ENCODE results near the gene WDR45. TPM values are rescaled to one million over a fixed set of nuclear protein-coding genes. Genes with fewer than 3 reads are reported as not detected.

Gene WDR45
- total RNA-seq, 2 experiments from 2014 or later = 29.1 to 29.4 TPM

DNA sequence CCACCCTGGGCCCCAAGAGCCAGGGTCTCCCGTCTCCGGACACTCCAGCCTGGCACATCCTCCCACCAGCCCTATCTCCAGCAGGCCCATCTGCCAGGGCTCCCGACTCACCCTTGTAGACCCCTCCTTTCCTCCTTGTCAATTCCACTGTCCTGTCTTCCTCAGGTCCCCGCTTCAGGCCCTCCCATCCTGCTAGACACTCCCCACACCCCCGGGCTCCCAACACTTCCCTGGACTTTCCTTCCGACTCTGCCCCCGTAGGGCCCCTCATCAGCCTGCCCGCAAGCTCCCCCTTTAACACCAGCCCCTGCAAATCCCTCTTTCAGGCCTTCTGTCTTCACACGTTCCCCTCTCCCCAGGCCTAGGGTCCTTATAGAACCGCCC is 7.0 kb downstream of the WDR45 start:
- H3K9me3 Mint-ChIP-seq (ENCODE audit: insufficient read depth) = no peaks in the 10 kb centered on the region
- H3K27me3 Mint-ChIP-seq (ENCODE audit: low read depth) = no peaks in the 10 kb centered on the region
- peaks cover 16% of the 10 kb centered on the region for H3K36me3 Mint-ChIP-seq (ENCODE audit: low read depth)
- H3K4me3 Mint-ChIP-seq = peak overlapping the region; percentile 84
- H3K4me1 Mint-ChIP-seq (ENCODE audit: low read depth) = peaks cover 26% of the 10 kb centered on the region
- ChIA-PET POLR2A (no interaction called here), CTCF (no interaction called here)
- H3K27ac Mint-ChIP-seq = peak overlapping the region; percentile 87
- no peak for DNase-seq
- no peak for ATAC-seq

- H3K27ac Mint-ChIP-seq = no peak overlapping the region
These were observed 7.6 kb downstream of the WDR45 start for GRCh38 chrX:49071877-49072711.

DNA sequence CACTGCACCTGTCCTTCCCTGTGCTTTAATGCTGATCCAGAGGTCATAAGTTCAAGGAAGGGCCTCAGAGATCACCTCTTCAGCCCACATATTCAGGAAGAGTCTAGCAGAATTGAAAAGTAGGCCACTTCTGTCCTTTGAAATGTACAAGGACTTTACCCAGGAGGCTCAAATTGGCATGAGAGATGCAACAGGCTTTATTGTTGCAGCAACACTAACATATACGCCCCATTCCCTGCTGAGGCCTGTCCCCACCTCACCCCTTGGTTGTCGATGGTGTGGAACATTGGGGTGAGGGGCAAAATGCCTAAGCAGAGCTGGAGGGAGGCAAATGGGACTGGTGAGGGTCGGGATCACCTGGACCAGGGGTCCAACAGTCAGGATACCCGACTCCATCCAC is 8.7 kb downstream of the WDR45 start:
- Mint-ChIP-seq H3K27ac (no peak overlapping the region), H3K4me3 (peak overlapping the region; percentile 15), H3K9me3 (ENCODE audit: insufficient read depth) (no peaks in the 10 kb centered on the region), H3K36me3 (ENCODE audit: low read depth) (peaks cover 16% of the 10 kb centered on the region), H3K27me3 (ENCODE audit: low read depth) (no peaks in the 10 kb centered on the region), H3K4me1 (ENCODE audit: low read depth) (peaks cover 26% of the 10 kb centered on the region)
- CTCF ChIA-PET = no interaction called here
- no peak for DNase-seq
- POLR2A ChIA-PET = no interaction called here
- ATAC-seq = no peak

More at GRCh38 chrX:49071877-49072711, 7.6 kb downstream of the WDR45 start:
- Mint-ChIP-seq H3K4me1 (ENCODE audit: low read depth) (peaks cover 26% of the 10 kb centered on the region), H3K4me3 (peak overlapping the region; percentile 6), H3K36me3 (ENCODE audit: low read depth) (peaks cover 16% of the 10 kb centered on the region), H3K27me3 (ENCODE audit: low read depth) (no peaks in the 10 kb centered on the region), H3K9me3 (ENCODE audit: insufficient read depth) (no peaks in the 10 kb centered on the region)
- CTCF ChIA-PET = no interaction called here
- POLR2A ChIA-PET = no interaction called here
- DNase-seq = no peak
- ATAC-seq = no peak

- CTCF ChIA-PET = no interaction called here
- no peaks in the 10 kb centered on the region for H3K9me3 Mint-ChIP-seq (ENCODE audit: insufficient read depth)
- no peaks in the 10 kb centered on the region for H3K27me3 Mint-ChIP-seq (ENCODE audit: low read depth)
These were observed 10.6 kb downstream of the WDR45 start for GRCh38 chrX:49069038-49069437.

GRCh38 chrX:49067285-49068120 is 12.2 kb downstream of the WDR45 start:
- ChIA-PET CTCF (no interaction called here), POLR2A (no interaction called here)
- DNase-seq = no peak
- peaks cover 7% of the 10 kb centered on the region for H3K4me1 Mint-ChIP-seq (ENCODE audit: low read depth)
- no peak overlapping the region for H3K27ac Mint-ChIP-seq
- no peak for ATAC-seq
- no peak overlapping the region for H3K4me3 Mint-ChIP-seq
- no peaks in the 10 kb centered on the region for H3K27me3 Mint-ChIP-seq (ENCODE audit: low read depth)
- no peaks in the 10 kb centered on the region for H3K9me3 Mint-ChIP-seq (ENCODE audit: insufficient read depth)
- H3K36me3 Mint-ChIP-seq (ENCODE audit: low read depth) = peaks cover 6% of the 10 kb centered on the region

More at GRCh38 chrX:49069038-49069437, 10.6 kb downstream of the WDR45 start:
- Mint-ChIP-seq H3K36me3 (ENCODE audit: low read depth) (peaks cover 6% of the 10 kb centered on the region), H3K4me3 (no peak overlapping the region), H3K4me1 (ENCODE audit: low read depth) (peaks cover 20% of the 10 kb centered on the region), H3K27ac (no peak overlapping the region)
- DNase-seq = no peak
- ATAC-seq = no peak
- POLR2A ChIA-PET = no interaction called here

GRCh38 chrX:49066690-49067089 is 13.0 kb downstream of the WDR45 start:
- ChIA-PET POLR2A (no interaction called here), CTCF (no interaction called here)
- ATAC-seq = no peak
- Mint-ChIP-seq H3K4me1 (ENCODE audit: low read depth) (peaks cover 4% of the 10 kb centered on the region), H3K27ac (no peak overlapping the region), H3K27me3 (ENCODE audit: low read depth) (no peaks in the 10 kb centered on the region), H3K9me3 (ENCODE audit: insufficient read depth) (no peaks in the 10 kb centered on the region), H3K36me3 (ENCODE audit: low read depth) (peaks cover 8% of the 10 kb centered on the region), H3K4me3 (no peak overlapping the region)
- no peak for DNase-seq

DNA sequence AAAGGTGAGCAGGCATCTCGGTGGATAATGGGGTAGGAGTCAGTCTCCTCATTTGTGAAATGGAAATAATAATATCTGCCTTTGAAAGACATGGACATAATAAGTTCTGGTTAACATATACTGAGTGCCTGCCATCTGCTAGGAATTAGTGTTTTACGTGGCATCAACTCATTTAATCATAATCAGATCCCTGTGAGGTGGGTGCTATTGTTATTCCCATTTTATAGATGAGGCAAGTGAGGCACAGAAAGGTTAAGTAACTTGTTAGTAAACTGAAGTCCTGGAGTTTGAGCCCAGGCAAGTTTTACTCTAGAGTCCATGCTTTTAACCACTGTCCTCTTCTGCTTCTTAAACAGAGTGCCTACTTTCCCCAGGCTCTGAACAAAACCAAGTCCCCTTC is 13.4 kb downstream of the WDR45 start:
- H3K27ac Mint-ChIP-seq = no peak overlapping the region
- no peaks in the 10 kb centered on the region for H3K9me3 Mint-ChIP-seq (ENCODE audit: insufficient read depth)
- ChIA-PET POLR2A (no interaction called here), CTCF (no interaction called here)
- no peak for DNase-seq
- H3K36me3 Mint-ChIP-seq (ENCODE audit: low read depth) = peaks cover 7% of the 10 kb centered on the region
- no peak overlapping the region for H3K4me3 Mint-ChIP-seq
- peaks cover 2% of the 10 kb centered on the region for H3K4me1 Mint-ChIP-seq (ENCODE audit: low read depth)
- H3K27me3 Mint-ChIP-seq (ENCODE audit: low read depth) = no peaks in the 10 kb centered on the region
- ATAC-seq = no peak

DNA sequence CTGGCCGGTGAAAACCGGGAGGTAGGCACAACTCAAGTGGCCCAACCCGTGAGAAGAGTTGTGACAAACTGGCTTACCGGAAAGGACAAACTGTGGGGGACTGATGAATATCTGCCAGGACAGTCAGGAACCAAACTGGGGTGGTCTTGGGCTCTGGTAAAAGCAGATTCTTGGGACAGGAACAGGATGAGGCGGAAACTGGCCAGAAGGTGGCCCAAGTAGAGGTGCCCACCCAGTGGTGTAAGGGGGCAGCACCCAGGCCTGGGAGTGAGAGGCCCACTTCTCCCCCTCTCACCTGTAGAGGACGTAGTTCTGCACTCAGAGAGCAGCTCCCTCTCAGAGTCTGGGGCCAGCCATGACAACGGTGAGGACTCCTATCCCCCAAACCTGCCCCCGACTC is 15.0 kb downstream of the WDR45 start:
- no peaks in the 10 kb centered on the region for H3K9me3 Mint-ChIP-seq (ENCODE audit: insufficient read depth)
- H3K27me3 Mint-ChIP-seq (ENCODE audit: low read depth) = no peaks in the 10 kb centered on the region
- DNase-seq (no peak), ATAC-seq (no peak)
- H3K36me3 Mint-ChIP-seq (ENCODE audit: low read depth) = peaks cover 3% of the 10 kb centered on the region
- H3K4me3 Mint-ChIP-seq = no peak overlapping the region
- ChIA-PET POLR2A (no interaction called here), CTCF (interaction anchor here (0.5 kb wide), 1 partner anchor 228 kb away, joined by 3 read pairs; no protein-coding TSS in a partner anchor)
- no peak overlapping the region for H3K27ac Mint-ChIP-seq
- H3K4me1 Mint-ChIP-seq (ENCODE audit: low read depth) = no peaks in the 10 kb centered on the region

- Mint-ChIP-seq H3K27me3 (ENCODE audit: low read depth) (no peaks in the 10 kb centered on the region), H3K27ac (no peak overlapping the region), H3K4me1 (ENCODE audit: low read depth) (no peaks in the 10 kb centered on the region), H3K9me3 (ENCODE audit: insufficient read depth) (no peaks in the 10 kb centered on the region), H3K4me3 (no peak overlapping the region), H3K36me3 (ENCODE audit: low read depth) (peaks cover 3% of the 10 kb centered on the region)
- ATAC-seq (no peak), DNase-seq (no peak)
- POLR2A ChIA-PET = no interaction called here
- CTCF ChIA-PET = no interaction called here
These were observed 15.4 kb downstream of the WDR45 start for GRCh38 chrX:49064303-49064702.

GRCh38 chrX:49063715-49064114 is 16.0 kb downstream of the WDR45 start:
- H3K36me3 Mint-ChIP-seq (ENCODE audit: low read depth) = peaks cover 3% of the 10 kb centered on the region
- CTCF ChIA-PET = no interaction called here
- no peak overlapping the region for H3K4me3 Mint-ChIP-seq
- H3K27me3 Mint-ChIP-seq (ENCODE audit: low read depth) = no peaks in the 10 kb centered on the region
- no peak overlapping the region for H3K27ac Mint-ChIP-seq
- no peak for ATAC-seq
- H3K4me1 Mint-ChIP-seq (ENCODE audit: low read depth) = no peaks in the 10 kb centered on the region
- DNase-seq = no peak
- POLR2A ChIA-PET = no interaction called here
- no peaks in the 10 kb centered on the region for H3K9me3 Mint-ChIP-seq (ENCODE audit: insufficient read depth)

DNA sequence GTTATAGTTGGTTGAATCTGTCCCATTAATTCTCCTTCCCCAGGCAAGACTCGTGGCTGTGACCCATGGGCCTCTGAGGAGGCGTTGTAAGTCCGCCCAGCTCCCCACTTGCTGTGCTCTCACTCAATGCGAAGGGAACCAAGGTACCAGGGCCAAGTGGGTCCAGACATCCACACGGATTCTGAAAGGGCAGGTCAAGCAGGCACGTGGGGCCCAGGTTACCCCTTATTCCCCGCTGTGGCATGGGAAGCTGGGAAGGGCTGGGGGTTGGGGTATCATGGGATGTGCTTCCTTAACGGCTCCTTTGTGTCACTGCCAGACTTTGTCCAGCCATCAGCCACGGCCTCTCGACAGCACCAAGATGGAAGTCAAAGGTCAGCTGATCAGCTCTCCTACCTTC is 17.8 kb downstream of the WDR45 start:
- no peak for ATAC-seq

DNA sequence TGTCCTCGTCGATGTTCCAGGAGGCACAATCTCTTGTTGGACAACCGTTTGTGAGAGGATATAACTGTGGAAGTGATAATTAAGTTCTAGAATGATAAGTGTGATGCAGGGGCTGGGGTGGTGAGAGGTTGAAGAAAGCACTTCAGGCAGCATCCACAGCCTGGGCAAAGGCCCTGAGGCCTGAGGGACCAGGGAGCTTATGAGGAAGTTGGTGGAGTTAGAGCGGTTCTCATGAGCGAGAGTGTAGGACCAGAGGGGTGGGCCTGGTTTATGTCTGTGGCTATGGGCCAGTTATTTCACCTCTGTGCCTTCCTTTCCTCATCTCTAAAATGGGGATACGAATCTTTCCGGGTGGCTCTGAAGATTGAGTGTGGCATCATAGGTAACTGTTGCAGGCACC is 18.2 kb downstream of the WDR45 start:
- no peak for DNase-seq
- H3K36me3 Mint-ChIP-seq (ENCODE audit: low read depth) = peaks cover 3% of the 10 kb centered on the region
- CTCF ChIA-PET = no interaction called here
- no peaks in the 10 kb centered on the region for H3K9me3 Mint-ChIP-seq (ENCODE audit: insufficient read depth)
- H3K4me1 Mint-ChIP-seq (ENCODE audit: low read depth) = peaks cover 1% of the 10 kb centered on the region
- ATAC-seq = no peak
- no peak overlapping the region for H3K27ac Mint-ChIP-seq
- no peak overlapping the region for H3K4me3 Mint-ChIP-seq
- no peaks in the 10 kb centered on the region for H3K27me3 Mint-ChIP-seq (ENCODE audit: low read depth)
- POLR2A ChIA-PET = no interaction called here

More for the DNA sequence above, 17.8 kb downstream of the WDR45 start:
- no peak for DNase-seq
- Mint-ChIP-seq H3K9me3 (ENCODE audit: insufficient read depth) (no peaks in the 10 kb centered on the region), H3K4me3 (no peak overlapping the region), H3K4me1 (ENCODE audit: low read depth) (peaks cover 1% of the 10 kb centered on the region), H3K27ac (no peak overlapping the region), H3K27me3 (ENCODE audit: low read depth) (no peaks in the 10 kb centered on the region), H3K36me3 (ENCODE audit: low read depth) (peaks cover 3% of the 10 kb centered on the region)
- ChIA-PET POLR2A (no interaction called here), CTCF (no interaction called here)
